ENCODE results near the gene AMMECR1L. TPM values are rescaled to one million over a fixed set of nuclear protein-coding genes. Genes with fewer than 3 reads are reported as not detected.
"Not testable (repeated sequence)": the region's sequence is repeated elsewhere in the genome, so short reads cannot be mapped to it uniquely, and the experiment has no call there.

AMMECR1L gene
- 14.8 TPM for polyA plus RNA-seq (ENCODE audit: insufficient read length)

- peak; percentile 77 for DNase-seq
Observed at GRCh38 chr2:127885780-127886592, at the start of gene AMMECR1L. AMMECR1L (minus strand) TSS chr2:127885956; CDS start chr2:127874234, 11,722 bp downstream.

- DNase-seq: no peak
Observed at GRCh38 chr2:127935337-127935736, 49.6 kb upstream of the AMMECR1L start.

- DNase-seq: no peak
Observed at GRCh38 chr2:127932199-127932876, 46.6 kb upstream of the AMMECR1L start.

GRCh38 chr2:127929449-127929848 is 43.7 kb upstream of the AMMECR1L start:
- no peak for DNase-seq

GRCh38 chr2:127927384-127927783 is 41.6 kb upstream of the AMMECR1L start:
- DNase-seq: no peak

GRCh38 chr2:127917916-127918315 is 32.2 kb upstream of the AMMECR1L start:
- no peak for DNase-seq

GRCh38 chr2:127913808-127914457 is 28.2 kb upstream of the AMMECR1L start:
- DNase-seq: no peak

- no peak for DNase-seq
Observed at GRCh38 chr2:127911737-127912136, 26.0 kb upstream of the AMMECR1L start.

GRCh38 chr2:127910415-127910814 is 24.7 kb upstream of the AMMECR1L start:
- no peak for DNase-seq

GRCh38 chr2:127909019-127909418 is 23.3 kb upstream of the AMMECR1L start:
- no peak for DNase-seq

GRCh38 chr2:127907733-127908400 is 22.1 kb upstream of the AMMECR1L start:
- not testable (repeated sequence) for DNase-seq

GRCh38 chr2:127906206-127906926 is 20.6 kb upstream of the AMMECR1L start:
- no peak for DNase-seq

- DNase-seq: peak; percentile 47
Observed at GRCh38 chr2:127901339-127902056, 15.7 kb upstream of the AMMECR1L start.

GRCh38 chr2:127897531-127898211 is 11.9 kb upstream of the AMMECR1L start:
- DNase-seq: no peak

- DNase-seq: no peak
Observed at GRCh38 chr2:127893494-127893893, 7.7 kb upstream of the AMMECR1L start.

GRCh38 chr2:127893033-127893432 is 7.3 kb upstream of the AMMECR1L start:
- DNase-seq: no peak

- no peak for DNase-seq
Observed at GRCh38 chr2:127891811-127892210, 6.1 kb upstream of the AMMECR1L start.

- DNase-seq: not testable (repeated sequence)
Observed at GRCh38 chr2:127890756-127891155, 5.0 kb upstream of the AMMECR1L start.

GRCh38 chr2:127888772-127889171 is 3.0 kb upstream of the AMMECR1L start:
- DNase-seq: no peak

GRCh38 chr2:127887776-127888130 is 2.0 kb upstream of the AMMECR1L start:
- DNase-seq: no peak
